Erythroblast (primary cell): ENCODE measurements around the gene HOXD12.

ENCODE experiments used
- GATA1 ChIP-seq: IDR thresholded peaks from 2 replicates; pipeline ENCODE4 v1.6.1; 2011; ENCODE audit warnings: low read depth, mild to moderate bottlenecking, control low read depth, low read length, moderate library complexity
- POLR2A ChIP-seq: IDR thresholded peaks from 2 replicates; pipeline ENCODE4 v1.6.1; 2011; ENCODE audit warnings: mild to moderate bottlenecking, low read length

- no peak for TF ChIP-seq POLR2A
- TF ChIP-seq GATA1, result no peak
Observed at GRCh38 chr2:176128172-176128981, 28.8 kb downstream of the HOXD12 start.
